GM13977 (cell line): Measurements from ENCODE around the gene KAT14.

ENCODE experiments used
- DNase-seq: peaks from one replicate; pipeline ENCODE4 v3.0.0; 2012; ENCODE audit warnings: low spot score
- in situ Hi-C: fragments of 300-500 bp; cut with MboI; formaldehyde crosslinking; loops from one replicate; pipeline ENCODE4 v1.12.0; 2022; ENCODE audit warnings: low sequenced_read_pairs, low pct_unique_long_range_greater_than_20kb, mixed read lengths, inconsistent platforms; ENCODE audit not compliant: unreplicated experiment
- TF ChIP-seq, protein P1 (sequence below): IDR thresholded peaks from 2 replicates; pipeline ENCODE4 v1.5.1; 2012; ENCODE audit warnings: mild to moderate bottlenecking, control low read depth; ENCODE audit not compliant: insufficient read depth; ENCODE audit errors: extremely low read depth, missing control alignments

KAT14 gene

DNA sequence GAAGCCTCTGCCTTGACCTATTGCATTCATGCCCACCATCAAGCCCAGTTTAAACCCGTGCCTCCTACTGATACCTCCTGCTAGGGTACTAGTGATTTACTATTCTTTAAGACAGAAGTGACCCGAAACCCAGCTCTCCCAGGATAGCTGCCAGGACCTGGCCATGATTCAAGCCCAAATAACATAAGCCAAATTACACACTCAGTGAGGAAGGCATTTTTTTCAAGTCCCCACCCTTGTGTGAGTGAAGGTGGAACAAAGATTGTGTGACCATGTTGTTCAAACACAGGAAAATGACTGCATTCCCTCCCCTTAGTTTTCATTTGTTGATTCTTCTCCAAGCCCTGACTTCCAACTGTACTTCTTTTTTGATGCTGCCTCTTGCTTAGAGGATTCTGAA lies 3.7 kb upstream of the KAT14 start:
- in situ Hi-C loops = no loop called here
- TF ChIP-seq, protein P1, sequence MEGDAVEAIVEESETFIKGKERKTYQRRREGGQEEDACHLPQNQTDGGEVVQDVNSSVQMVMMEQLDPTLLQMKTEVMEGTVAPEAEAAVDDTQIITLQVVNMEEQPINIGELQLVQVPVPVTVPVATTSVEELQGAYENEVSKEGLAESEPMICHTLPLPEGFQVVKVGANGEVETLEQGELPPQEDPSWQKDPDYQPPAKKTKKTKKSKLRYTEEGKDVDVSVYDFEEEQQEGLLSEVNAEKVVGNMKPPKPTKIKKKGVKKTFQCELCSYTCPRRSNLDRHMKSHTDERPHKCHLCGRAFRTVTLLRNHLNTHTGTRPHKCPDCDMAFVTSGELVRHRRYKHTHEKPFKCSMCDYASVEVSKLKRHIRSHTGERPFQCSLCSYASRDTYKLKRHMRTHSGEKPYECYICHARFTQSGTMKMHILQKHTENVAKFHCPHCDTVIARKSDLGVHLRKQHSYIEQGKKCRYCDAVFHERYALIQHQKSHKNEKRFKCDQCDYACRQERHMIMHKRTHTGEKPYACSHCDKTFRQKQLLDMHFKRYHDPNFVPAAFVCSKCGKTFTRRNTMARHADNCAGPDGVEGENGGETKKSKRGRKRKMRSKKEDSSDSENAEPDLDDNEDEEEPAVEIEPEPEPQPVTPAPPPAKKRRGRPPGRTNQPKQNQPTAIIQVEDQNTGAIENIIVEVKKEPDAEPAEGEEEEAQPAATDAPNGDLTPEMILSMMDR = no peak
- no peak for DNase-seq

- no peak for DNase-seq
- TF ChIP-seq, protein P1 = no peak
- in situ Hi-C loops = no loop called here
These were observed 561 bp downstream of the KAT14 start for GRCh38 chr20:18138266-18138582.

GRCh38 chr20:18138639-18139583 lies 1.2 kb downstream of the KAT14 start:
- TF ChIP-seq, protein P1 = no peak
- no peak for DNase-seq
- in situ Hi-C loops = no loop called here

DNA sequence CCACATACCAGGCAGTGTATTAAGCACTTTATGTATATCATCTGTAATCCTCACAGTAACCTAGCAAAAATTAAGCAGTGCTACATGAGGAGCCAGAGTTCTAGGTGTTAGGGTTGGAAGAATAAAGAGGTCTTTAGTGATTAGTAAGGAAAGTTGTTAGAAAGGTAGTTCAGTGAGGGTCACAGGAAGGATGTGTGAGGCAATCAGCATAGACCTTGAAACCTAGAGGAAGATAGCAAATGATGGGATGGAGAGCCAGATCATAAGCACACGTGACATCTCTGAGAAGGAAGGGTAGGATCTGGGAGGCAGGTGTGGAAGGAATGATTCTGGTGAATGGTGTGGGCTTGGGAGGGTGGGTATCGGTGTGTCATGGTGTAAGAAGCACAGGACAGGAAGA lies 2.2 kb downstream of the KAT14 start:
- no peak for DNase-seq
- in situ Hi-C loops = no loop called here
- TF ChIP-seq, protein P1 = no peak

- TF ChIP-seq, protein P1 = no peak
- in situ Hi-C loops = no loop called here
- no peak for DNase-seq
These were observed 7.0 kb downstream of the KAT14 start for GRCh38 chr20:18144541-18145099.

DNA sequence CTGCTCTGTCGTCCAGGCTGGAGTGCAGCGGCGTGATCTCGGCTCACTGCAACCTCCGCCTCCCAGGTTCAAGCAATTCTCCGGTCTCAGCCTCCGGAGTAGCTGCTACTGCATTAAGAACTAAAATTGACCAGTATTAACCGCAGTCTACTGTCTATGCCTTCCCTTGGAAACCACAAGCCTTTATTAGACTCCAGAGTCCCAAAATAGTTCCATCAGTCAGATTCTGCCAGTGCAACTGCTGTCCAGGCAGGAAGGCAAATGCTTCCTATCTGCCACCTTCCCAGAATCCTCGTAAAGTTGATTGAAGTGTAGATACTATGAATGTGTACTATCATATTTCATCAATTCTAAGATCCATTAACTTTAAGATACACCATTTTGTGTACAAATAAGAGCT lies 16.7 kb downstream of the KAT14 start:
- in situ Hi-C loops = no loop called here

More for the DNA sequence above, 16.7 kb downstream of the KAT14 start:
- no peak for DNase-seq
- TF ChIP-seq, protein P1 = no peak
